SIG-M5 (cell line): ENCODE results near the gene PLIN4.

Experiments
- DNase-seq: peaks from one replicate; lab custom pipeline; 2025; lab: John Stamatoyannopoulos, UW

PLIN4 gene

GRCh38 chr19:4492337-4493103 lies 25.8 kb downstream of the PLIN4 start:
- no peak for DNase-seq

GRCh38 chr19:4491446-4491845 lies 26.8 kb downstream of the PLIN4 start:
- no peak for DNase-seq

DNA sequence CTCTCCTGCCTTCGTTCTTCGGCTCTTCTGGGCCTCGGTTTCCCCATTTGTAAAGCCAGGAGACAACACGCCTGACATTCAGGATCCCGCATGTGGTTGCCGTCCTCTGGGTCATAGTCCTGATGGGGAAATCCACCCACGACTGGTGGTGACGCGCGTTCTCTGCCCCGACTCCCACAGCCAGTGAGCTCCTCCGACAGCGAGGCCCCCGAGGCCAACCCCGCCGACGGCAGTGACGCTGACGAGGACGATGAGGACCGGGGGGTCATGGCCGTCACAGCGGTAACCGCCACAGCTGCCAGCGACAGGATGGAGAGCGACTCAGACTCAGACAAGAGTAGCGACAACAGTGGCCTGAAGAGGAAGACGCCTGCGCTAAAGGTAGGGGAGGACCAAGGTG lies 29.8 kb downstream of the PLIN4 start:
- DNase-seq: no peak

DNA sequence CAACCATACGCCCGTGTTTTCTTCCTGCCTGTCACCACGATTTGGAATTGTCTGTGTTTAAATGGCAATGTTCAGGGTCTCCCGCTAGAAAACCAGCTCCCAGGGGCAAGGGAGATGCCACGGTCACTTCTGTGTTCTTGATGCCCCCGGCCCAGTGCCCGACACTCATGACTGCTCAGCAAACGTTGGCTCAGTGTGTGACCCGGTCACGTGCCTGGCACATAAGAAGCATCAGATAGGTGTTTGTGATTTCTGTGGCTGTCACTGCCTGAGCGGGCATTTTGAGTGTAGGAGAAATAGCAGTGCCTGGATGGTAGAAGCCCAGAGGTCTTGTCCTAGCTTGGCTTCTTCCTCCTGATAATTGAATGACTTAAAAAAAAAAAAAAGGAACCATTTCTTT lies 30.7 kb downstream of the PLIN4 start:
- no peak for DNase-seq

GRCh38 chr19:4483385-4483784 lies 34.9 kb downstream of the PLIN4 start:
- no peak for DNase-seq

GRCh38 chr19:4482721-4483364 lies 35.4 kb downstream of the PLIN4 start:
- no peak for DNase-seq

GRCh38 chr19:4477034-4477801 lies 41.1 kb downstream of the PLIN4 start:
- no peak for DNase-seq

- DNase-seq: no peak
These were observed 43.7 kb downstream of the PLIN4 start for GRCh38 chr19:4474514-4475022.

DNA sequence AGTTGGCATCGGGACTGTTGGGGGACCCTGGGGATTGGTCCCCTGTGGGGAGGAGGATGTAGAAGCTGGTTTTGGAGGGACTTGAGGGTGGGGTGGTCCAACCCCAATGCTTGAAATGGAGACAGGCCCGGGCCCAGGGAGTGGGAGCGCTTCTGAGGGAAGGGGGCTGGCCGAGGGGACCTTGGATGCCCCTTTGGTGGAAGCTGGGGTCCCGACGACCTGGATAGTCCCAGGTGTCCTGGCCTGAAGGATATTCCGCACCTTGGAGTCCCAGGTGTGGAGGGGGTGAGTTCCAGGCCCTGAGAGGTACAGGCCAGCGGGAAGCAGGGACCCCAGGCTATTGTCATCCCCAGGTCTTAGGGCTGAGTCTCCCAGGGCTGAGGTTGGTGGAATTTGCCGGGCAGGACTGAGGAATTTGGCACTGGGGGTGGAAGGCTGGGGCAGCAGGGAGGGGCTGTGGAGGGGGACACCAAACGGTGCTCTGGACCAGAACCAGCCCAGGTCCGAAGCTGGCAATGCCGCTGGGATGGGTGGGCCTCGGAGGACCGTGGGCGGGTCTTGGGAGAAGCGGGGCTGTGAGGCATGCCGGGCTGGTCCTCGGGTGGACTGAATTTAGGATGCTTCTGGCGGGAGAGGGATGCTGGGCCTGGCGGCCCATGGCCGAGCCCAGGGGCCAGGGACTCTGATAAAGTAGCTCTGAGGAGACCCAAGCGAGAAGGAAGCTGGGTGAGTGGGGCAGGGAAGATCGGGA lies 44.3 kb downstream of the PLIN4 start:
- DNase-seq: no peak

GRCh38 chr19:4473011-4473762 lies 45.1 kb downstream of the PLIN4 start:
- DNase-seq: no peak

GRCh38 chr19:4472174-4472974 lies 45.9 kb downstream of the PLIN4 start, which contains the start of gene HDGFL2:
HDGFL2 (plus strand) TSS chr19:4472297; CDS start chr19:4472351, 54 bp downstream.
- no peak for DNase-seq

GRCh38 chr19:4471403-4472173 lies 46.7 kb downstream of the PLIN4 start:
- peak; percentile 100 for DNase-seq

DNA sequence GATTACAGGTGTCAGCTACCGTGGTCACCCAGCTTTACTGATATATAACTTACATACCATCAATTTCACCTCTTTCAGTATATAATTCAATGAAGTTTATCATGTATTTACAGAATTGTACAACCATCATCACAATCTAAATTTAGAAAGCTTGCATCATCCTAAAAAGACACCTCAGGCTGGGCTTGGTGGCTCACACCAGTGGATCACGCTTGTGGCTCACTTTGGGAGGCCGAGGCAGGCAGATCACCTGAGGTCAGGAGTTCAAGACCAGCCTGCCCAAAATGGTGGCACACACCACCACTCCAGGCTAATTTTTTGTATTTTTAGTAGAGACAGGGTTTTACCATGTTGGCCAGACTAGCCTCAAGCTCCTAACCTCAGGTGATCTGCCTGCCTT lies 50.5 kb downstream of the PLIN4 start:
- no peak for DNase-seq

DNA sequence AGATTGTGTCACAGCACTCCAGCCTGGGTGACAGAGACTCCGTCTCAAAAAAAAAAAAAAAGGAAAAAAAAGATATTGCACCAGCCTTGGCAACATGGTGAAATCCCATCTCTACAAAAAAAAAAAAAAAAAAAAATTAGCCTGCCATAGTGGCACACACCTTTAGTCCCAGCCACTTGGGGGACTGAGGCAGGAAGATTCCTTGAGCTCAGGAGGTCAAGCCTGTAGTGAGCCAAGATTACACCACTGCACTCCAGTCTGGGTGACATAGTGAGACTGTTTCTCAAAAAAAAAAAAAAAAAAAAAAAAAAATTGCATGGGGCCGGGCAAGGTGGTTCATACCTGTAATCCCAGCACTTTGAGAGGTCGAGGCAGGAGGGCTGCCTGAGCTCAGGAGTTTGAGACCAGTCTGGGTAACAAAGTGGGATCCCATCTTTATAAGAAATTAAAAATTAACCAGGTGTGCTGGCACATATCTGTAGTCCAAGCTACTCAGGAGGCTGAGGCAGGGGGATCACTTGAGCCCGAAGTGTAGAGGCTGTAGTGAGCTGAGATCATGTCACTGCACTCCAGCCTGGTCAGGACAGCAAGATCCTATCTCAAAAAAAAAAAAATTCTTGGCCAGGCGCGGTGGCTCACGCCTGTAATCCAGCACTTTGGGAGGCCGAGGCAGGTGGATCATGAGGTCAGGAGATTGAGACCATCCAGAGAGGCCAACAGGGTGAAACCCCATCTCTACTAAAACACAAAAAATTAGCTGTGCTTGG lies 53.3 kb downstream of the PLIN4 start:
- no peak for DNase-seq

DNA sequence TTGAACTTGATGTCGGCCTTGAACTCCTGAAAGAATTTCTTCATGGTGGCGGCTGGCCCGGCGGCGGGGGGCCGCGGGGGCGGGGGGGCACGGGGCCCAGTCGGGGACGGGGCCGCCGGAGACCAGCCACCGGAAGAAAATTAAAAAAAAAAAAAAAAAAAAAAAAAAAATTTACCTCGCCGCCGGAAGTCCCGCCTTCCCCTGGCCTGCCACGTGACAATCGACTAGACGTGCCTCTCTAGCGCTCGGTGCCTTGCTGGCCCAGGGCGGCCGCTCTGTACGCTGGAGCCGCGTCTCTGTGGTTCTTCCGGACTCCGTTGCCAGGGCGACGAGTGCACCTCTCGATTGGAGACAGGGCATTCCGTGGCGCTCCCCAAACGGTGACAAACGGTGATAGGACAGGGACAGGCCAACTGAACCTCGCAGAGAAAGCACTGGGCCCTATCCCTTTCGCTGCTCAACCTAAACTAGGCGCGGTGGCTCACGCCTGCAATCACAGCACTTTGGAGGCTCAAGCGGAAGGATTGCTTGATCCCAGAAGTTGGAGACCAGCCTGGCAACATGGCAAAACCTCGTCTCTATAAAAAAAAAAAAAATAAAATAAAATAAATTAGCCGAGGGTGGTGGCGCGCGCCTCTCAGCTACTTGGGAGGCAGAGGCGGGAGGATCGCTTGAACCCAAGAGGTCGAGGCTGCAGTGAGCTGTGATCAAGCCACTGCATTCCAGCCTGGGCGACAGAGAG lies 60.5 kb downstream of the PLIN4 start, which contains the start of gene UBXN6:
UBXN6 (minus strand) TSS at position 141 of the 742 bp plus-strand sequence; CDS start at position 44, 97 bp downstream.
- DNase-seq: peak; percentile 81

GRCh38 chr19:4456843-4457653 lies 61.2 kb downstream of the PLIN4 start:
- DNase-seq: no peak

DNA sequence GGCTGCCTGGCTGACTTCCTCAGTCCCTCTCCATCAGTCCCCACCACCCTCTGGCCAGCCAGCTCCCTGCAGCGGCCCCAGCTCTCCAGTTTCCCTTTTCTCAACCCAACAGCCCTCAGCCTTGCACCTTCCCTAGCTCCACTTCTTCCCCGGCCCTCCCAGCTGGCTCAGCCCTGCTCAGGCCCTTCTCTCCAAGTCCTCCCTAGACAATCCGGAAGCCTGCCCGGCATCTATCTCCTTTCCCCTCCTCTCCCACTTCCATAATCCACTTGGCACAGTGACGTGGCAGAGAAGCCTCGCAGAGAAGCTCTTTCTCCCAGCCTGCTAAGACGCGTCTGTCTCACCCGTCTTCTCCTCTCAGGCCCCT lies 61.8 kb downstream of the PLIN4 start:
- no peak for DNase-seq
